GM19438 (cell line): ENCODE measurements around the gene GFOD1.
"Not testable (repeated sequence)": the region's sequence is repeated elsewhere in the genome, so short reads cannot be mapped to it uniquely, and the experiment has no call there.

Experiments used
- ATAC-seq: cut with Tn5 transposase; IDR thresholded peaks from one replicate; pipeline ENCODE4 v1.9.1; 2021; ENCODE audit warnings: low read depth; ENCODE audit not compliant: unreplicated experiment

The GFOD1 gene

DNA sequence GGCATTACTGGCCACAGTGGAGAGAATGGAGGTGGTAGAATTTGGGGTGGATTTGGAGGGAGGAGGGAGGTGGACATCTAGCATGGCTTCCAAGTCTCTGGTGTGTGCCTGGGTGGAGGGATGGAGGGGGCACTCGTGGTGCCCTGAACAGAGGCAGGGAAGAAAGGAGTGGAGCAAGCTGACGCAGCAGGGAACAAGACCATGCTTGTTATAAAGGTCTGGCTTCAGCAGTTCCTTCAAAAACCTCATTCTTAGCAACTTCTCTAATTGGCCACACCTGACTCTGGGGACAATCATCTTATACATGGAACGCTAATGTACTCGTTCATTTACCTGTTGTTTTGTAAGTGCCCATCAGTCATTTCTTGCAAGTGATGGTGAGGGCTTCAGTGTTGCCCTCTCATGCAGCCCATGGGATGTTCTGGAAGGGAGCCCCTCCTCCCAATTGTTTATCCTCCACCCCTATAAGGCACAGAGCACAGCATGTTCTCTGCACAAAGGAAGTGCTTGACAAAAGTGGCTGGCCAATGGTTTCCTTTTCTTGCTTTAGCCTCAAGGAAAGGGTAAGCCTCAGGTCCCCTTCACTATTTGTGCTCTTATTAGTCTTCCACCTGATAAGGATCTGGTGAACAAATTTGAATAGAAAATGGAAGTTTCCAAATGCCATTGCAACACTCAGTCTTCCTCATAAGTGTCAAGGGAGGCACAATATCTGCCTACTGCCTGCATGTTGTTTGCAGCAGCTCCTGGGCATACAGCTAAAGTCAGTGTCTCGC lies 39.3 kb downstream of the GFOD1 start:
- no peak for ATAC-seq

DNA sequence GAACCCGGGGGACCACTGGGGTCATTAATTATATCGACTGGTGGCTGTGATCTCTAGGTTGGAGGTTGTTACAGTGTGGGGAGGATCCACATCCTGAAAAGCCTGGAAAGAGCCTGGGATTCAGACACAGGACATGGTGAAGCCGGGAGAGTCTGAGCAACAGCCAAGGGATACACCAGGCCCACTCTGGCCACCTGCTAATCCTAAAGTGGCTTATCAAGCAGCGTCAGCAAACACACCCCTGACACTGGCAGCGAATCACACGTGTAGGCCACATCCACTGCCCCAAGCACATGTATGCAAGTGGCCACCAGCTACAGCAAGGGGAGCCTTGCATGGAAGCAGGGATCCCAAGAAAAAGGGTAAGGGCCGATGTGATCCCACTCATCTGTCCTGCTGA lies 41.0 kb downstream of the GFOD1 start:
- ATAC-seq = no peak

- no peak for ATAC-seq
These were observed 41.7 kb downstream of the GFOD1 start for GRCh38 chr6:13445744-13446115.

- no peak for ATAC-seq
These were observed 42.2 kb downstream of the GFOD1 start for GRCh38 chr6:13445005-13445743.

DNA sequence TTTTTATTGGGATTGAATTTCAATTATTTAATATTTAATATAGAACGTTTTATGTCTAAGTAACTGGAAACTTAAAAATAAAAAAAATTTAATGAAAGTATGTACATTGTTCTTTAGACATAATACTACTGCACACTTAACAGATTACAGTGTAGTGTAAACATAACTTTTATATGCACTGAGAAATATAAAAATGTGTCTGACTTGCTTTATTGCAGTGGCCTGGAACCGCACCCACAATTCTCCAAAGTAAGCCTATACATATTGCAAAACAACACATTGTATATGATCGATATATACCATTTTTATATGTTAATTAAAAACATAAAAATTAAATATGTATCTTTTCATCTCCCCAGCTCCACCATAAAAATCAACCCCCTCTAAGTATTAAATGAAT lies 42.8 kb downstream of the GFOD1 start:
- no peak for ATAC-seq

- ATAC-seq = not testable (repeated sequence)
These were observed 43.4 kb downstream of the GFOD1 start for GRCh38 chr6:13443978-13444377.

DNA sequence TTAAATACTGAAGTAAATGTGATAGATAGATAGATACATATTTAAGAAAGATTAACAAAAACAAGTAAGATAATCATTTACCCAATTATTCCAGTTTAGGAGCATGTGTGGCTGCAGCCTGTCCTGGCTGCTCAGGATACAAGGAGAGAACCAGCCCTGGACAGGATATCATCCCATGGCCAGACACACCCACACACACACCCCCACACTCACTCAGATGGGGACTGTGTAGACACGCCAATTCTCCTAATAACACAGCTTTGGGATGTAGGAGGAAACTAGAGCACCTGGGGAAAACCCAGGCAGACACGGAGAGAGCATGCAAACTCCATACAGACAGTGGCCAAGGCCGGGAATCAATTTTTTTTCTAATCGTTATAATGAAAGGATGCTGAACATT lies 45.6 kb downstream of the GFOD1 start:
- ATAC-seq = no peak

- no peak for ATAC-seq
These were observed 47.8 kb downstream of the GFOD1 start for GRCh38 chr6:13439644-13440043.

- ATAC-seq = no peak
These were observed 49.3 kb downstream of the GFOD1 start for GRCh38 chr6:13438126-13438525.

DNA sequence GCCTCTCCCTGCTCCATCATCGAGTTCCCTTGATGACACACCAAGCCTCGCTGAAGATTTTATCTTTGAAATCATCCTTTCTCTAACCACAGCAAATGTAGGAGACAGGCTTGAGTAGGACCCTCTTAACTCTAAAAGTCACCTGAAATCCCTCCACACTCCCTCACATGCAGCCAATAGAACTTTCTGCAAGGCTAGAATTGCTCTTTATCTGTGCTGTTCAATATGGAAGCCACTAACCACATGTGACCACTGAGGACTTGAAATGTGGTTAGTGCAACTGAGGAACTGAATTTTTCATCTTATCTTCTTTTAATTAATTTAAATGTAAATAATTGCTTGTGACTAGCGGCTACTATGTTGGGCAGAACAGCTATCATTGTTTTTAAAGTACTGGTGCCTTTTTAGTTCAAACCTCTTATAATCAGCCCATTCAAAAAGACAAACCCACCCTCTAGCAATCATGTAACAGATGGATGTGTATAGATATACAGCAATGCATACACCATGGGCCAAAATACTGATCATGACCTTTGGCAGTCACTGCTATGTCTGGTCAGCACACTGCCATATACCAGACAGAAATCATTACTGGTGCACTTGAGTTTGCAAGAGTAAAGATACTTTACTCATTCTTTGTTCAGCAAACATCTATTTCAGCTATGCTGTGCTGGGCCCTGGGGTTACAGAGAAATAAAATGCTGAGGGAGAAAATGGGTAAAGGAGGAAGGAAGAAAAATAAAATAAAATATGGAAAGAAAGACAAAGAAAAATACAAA lies 50.0 kb downstream of the GFOD1 start:
- no peak for ATAC-seq

GRCh38 chr6:13436399-13437217 lies 50.8 kb downstream of the GFOD1 start:
- no peak for ATAC-seq

- ATAC-seq = no peak
These were observed 51.7 kb downstream of the GFOD1 start for GRCh38 chr6:13435477-13436246.

DNA sequence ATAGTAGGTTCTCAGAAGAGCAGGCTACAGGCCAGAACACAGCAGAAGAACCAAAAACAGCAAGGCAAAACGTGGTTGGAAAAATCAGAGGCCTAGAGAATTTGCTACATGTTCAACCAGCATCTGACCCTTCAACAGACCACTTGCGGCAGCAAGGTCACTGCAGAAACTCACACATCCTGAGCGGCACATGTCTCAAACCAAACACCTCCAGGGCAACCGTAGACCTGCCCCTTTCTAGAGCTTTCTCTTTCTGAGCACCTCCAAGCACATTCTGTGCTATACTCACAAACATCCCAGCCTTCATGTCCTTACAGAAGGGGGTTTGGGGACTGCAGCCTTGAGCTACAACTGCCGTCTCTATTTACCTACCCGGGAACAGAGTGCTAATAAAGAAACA lies 52.6 kb downstream of the GFOD1 start:
- ATAC-seq = no peak

DNA sequence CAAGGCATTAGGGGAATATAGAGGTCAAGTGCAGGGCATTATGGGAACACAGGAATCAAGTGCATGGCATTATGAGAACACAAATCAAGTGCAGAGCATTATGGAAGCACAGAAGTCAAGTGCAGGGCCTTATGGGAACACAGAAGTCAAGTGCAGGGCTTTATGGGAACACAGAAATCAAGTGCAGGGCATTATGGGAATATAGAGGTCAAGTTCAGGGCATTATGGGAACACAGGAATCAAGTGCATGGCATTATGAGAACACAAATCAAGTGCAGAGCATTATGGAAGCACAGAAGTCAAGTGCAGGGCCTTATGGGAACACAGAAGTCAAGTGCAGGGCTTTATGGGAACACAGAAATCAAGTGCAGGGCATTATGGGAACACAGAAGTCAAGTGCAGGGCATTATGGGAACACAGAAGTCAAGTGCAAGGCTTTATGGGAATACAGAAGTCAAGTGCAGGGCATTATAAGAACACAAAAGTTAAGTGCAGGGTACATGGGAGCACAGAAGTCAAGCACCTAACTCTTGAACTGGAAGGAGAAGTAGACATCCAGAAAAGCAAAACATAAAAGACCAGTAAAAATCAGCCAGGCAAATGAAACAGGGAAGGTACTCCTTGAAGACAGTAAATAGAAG lies 53.1 kb downstream of the GFOD1 start:
- ATAC-seq = not testable (repeated sequence)

- ATAC-seq = no peak
These were observed 53.7 kb downstream of the GFOD1 start for GRCh38 chr6:13433709-13434121.

DNA sequence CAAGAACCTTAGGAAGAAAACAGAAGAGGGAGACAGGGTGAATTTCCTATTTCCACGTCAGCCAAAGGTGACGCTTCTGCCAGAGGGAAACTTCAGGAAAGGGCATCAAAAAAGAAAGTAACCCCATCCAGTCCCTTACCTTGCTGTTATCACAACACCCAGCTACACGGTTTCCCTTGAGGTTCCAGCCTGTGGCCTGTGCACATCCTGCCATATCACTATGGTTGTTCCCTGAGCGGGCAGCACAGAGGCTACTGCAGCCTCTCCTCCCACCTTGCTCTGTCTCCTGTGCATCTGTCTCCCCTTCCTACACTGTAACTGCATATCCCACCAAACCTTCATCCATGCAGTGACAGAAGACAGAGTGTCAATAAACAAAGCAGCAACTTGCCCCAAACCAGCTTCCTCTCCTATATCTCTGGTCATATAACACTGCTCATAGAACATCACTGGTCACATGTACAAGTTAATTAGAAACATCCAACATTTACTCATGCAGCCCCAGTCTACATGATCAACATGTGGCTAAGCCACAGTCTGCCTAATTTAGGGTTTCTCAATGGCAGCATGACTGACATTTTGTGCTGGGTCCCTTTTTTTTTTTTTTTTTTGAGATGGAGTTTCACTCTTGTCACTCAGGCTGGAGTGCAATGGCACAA lies 54.7 kb downstream of the GFOD1 start:
- no peak for ATAC-seq

DNA sequence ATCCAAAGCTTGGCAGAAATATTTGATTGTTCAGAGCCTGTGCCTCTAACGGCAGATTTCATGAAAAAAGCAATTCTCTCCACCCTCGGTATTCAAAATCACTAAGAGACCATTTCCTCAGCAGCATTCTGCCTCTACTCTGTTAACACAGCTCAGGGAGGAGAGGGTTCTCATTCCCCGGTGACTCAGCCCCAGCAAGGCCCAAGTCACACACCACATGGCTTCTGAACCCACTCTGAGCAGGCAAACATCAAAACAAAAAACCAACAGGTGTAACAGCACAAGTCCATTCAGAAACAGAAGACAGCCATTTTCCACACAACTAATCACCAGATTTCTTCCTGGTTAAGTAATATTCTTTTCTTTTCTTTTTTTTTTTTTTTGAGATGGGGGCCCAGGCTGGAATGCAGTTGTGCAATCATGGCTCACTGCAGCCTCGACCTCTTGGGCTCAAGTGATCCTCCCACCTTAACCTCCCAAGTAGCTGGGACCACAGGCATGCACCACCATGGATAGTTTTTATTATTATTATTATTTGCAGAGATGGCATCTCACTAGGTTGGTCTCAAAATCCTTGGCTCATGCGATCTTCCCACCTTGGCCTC lies 55.4 kb downstream of the GFOD1 start:
- no peak for ATAC-seq

DNA sequence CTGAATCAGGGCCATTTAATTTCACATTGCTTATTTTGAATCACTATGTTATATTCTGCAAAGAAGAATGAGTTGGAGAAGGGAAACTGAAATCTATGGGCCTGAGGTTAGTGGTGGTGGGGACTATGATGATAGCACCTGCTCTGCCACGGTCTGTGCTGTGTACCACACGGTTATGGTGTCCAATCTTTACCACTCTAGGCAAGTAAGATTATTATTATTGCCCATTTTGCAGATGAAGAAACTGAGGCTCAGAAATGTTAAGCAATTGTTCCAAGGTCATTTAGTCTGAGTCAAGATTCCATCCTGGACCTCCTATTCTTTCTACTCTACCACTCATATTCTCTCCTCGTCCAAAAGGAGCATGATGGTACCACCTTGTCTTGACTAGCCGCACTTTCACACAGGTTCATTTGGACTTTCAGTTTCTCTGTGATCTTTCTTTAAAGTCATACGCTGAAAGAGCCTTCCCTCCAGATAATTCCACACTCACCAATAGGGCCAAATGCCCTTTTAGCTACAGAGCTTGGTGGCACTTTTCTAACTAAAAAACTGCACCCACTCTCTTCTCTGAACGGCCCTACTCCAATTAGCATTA lies 56.2 kb downstream of the GFOD1 start:
- no peak for ATAC-seq
